NT2/D1 (cell line): ENCODE data around the gene SGSM1.

Experiments used
- SUZ12 ChIP-seq: IDR thresholded peaks from 2 replicates; pipeline ENCODE4 v1.6.1; 2011; ENCODE audit not compliant: insufficient read length, insufficient read depth; ENCODE audit errors: extremely low read depth
- YY1 ChIP-seq: IDR thresholded peaks from 2 replicates; pipeline ENCODE4 v1.6.1; 2011; ENCODE audit not compliant: insufficient read length, insufficient read depth
- ZNF274 ChIP-seq: IDR thresholded peaks from 2 replicates; pipeline ENCODE4 v1.6.1; 2011; ENCODE audit warnings: mild to moderate bottlenecking, low read depth, low read length

DNA sequence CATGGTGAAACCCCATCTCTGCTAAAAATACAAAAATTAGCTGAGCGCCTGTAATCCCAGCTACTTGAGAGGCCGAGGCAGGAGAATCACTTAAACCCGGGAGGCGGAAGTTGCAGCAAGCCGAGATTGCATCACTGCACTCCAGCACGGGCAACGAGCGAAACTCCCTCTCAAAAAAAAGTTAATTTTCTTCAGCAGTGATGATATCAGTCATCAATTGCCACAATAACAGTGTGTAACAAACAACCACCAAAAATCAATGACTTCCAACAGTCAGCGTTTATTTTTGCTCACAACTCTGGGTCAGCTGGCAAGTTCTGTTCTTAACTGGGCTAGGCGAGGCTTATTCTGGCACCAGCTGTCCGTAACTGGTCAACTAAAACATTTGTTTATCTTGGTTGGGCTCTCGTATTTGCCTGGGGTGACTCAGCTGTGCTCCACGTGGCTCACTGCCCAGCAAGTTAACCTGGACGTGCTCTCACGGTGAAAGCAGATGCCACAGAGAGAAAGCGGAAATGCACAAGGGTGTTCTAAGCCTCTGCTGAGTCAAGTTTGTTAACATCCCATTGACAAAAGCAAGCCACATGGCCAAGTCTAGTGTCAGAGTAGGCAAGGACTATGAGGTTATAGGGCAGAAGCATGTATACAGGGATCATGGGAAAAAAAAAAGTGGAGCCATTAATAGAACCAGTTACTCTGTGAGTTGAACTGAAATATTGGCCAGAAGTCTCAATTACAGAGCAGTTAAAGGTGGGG, 88.4 kb downstream of the SGSM1 start:
- TF ChIP-seq SUZ12 = no peak
- TF ChIP-seq YY1 = no peak
- no peak for TF ChIP-seq ZNF274
